SK-N-MC (cell line): ENCODE results near the gene SERPINI1.

Experiments used
- EZH2 ChIP-seq: fragments of 200-600 bp; sonication (generic); IDR thresholded peaks from one replicate; pipeline ENCODE4 v1.6.1; 2017; ENCODE audit warnings: antibody characterized with exemption
- POLR2AphosphoS5 ChIP-seq: IDR thresholded peaks from 2 replicates; pipeline ENCODE4 v1.6.1; 2012; ENCODE audit warnings: mild to moderate bottlenecking, low read depth, low read length, borderline replicate concordance

DNA sequence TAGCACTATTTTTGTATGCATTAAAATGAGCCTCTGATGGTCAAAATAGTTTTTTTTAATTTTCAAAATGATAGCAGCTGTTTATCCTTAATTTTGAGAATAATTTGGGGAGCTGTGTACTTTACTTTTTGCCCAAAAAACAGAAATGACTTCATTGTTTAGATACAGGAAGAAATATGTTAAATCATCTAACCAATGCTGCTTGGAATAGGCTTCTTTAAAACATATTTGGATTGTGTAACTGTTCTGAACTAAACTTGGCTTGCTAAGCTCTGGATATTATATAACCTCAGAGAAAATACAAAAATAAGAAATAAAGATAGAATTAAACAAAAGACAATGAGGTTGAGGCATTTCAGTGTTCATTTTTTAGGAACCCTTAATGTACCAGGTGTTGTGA, 119.3 kb downstream of the SERPINI1 start:
- TF ChIP-seq EZH2 (no peak), POLR2AphosphoS5 (no peak)
